OCI-LY1 (cell line): ENCODE data around the gene DOCK4.

ENCODE experiments used
- H2AFZ ChIP-seq: fragments of 200-600 bp; sonication (generic), shearing (Covaris generic); 2 replicates; pipeline ENCODE4 v1.6.0; 2014; ENCODE audit warnings: antibody characterized with exemption, mild to moderate bottlenecking, low read length
- H3F3A ChIP-seq: fragments of 200-600 bp; sonication (generic), shearing (Covaris generic); 2 replicates; pipeline ENCODE4 v1.6.0; 2014; ENCODE audit warnings: mild to moderate bottlenecking, antibody characterized with exemption, low read length, moderate library complexity; ENCODE audit not compliant: insufficient read depth
- H3K27ac ChIP-seq: fragments of 200-600 bp; sonication (generic); 2 replicates; pipeline ENCODE4 v1.5.1; 2014; ENCODE audit warnings: low read length, mixed run types, mild to moderate bottlenecking, low read depth; ENCODE audit not compliant: poor library complexity, severe bottlenecking
- H3K27me3 ChIP-seq: fragments of 200-600 bp; sonication (generic); 2 replicates; pipeline ENCODE4 v1.6.0; 2014; ENCODE audit warnings: antibody characterized with exemption, mild to moderate bottlenecking, low read length, moderate library complexity; ENCODE audit not compliant: insufficient read depth
- H3K36me3 ChIP-seq: fragments of 200-600 bp; sonication (generic); 2 replicates; pipeline ENCODE4 v1.6.1; 2014; ENCODE audit warnings: mild to moderate bottlenecking, antibody characterized with exemption, low read length, moderate library complexity, mixed read lengths; ENCODE audit not compliant: insufficient read depth
- H3K4me1 ChIP-seq: fragments of 200-600 bp; sonication (generic); 2 replicates; pipeline ENCODE4 v1.5.1; 2014; ENCODE audit warnings: mild to moderate bottlenecking, low read length, moderate library complexity; ENCODE audit not compliant: insufficient read depth, severe bottlenecking
- H3K4me2 ChIP-seq: fragments of 200-600 bp; sonication (generic), shearing (Covaris generic); 2 replicates; pipeline ENCODE4 v1.6.1; 2014; ENCODE audit warnings: low read length
- H3K4me3 ChIP-seq: fragments of 200-600 bp; sonication (generic); 2 replicates; pipeline ENCODE4 v1.5.1; 2014; ENCODE audit warnings: low read length, low read depth, mild to moderate bottlenecking, mixed read lengths; ENCODE audit not compliant: poor library complexity, severe bottlenecking
- H3K79me2 ChIP-seq: fragments of 200-600 bp; shearing (Covaris generic); 2 replicates; pipeline ENCODE4 v1.6.1; 2016; ENCODE audit warnings: mixed run types, low read length, mixed read lengths; ENCODE audit not compliant: insufficient read depth
- H3K9ac ChIP-seq: fragments of 200-600 bp; sonication (generic), shearing (Covaris generic); 2 replicates; pipeline ENCODE4 v1.6.1; 2014; ENCODE audit warnings: mild to moderate bottlenecking, low read length, mixed read lengths
- H3K9me2 ChIP-seq: fragments of 200-600 bp; sonication (generic), shearing (Covaris generic); 2 replicates; pipeline ENCODE4 v1.6.1; 2014; ENCODE audit warnings: low read depth, mild to moderate bottlenecking, low read length, mixed read lengths
- H3K9me3 ChIP-seq: fragments of 200-600 bp; shearing (Covaris generic); 2 replicates; pipeline ENCODE4 v1.6.1; 2014; ENCODE audit warnings: low read length, mixed read lengths
- H4K20me1 ChIP-seq: fragments of 200-600 bp; sonication (generic), shearing (Covaris generic); 2 replicates; pipeline ENCODE4 v1.6.0; 2016; ENCODE audit warnings: mild to moderate bottlenecking, low read length; ENCODE audit not compliant: insufficient read depth
- CTCF ChIP-seq: fragments of 200-600 bp; sonication (generic), shearing (Covaris generic); IDR thresholded peaks from 2 replicates; pipeline ENCODE4 v1.5.1; 2017; ENCODE audit warnings: mild to moderate bottlenecking, antibody characterized with exemption, low read length, moderate library complexity, mixed read lengths
- EZH2 ChIP-seq: fragments of 200-600 bp; sonication (generic), shearing (Covaris generic); IDR thresholded peaks from 2 replicates; pipeline ENCODE4 v1.8.0; 2017; ENCODE audit warnings: borderline replicate concordance, mixed run types, mild to moderate bottlenecking, antibody characterized with exemption, low read length, moderate library complexity, mixed read lengths

DOCK4 gene

DNA sequence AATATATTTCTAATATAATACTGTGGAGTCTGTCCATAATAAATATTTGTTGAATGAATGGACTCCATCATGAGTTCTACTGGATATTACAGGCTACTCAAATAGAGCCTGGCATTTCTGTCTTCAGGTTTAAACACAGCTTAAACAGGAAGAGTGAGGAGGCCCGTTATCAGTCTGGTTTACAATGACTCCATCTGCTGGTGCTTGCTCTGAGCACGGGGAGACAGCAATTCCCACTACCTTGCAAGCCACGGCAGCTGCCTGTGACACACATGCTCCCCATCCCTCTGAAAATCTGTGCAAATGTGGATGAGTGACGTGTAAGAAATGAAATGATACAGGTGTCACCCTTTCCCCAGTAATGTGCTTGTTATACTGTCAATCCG lies 350.4 kb downstream of the DOCK4 start:
- H3K4me2 ChIP-seq, result no peak overlapping the region
- no peaks in the 10 kb centered on the region for H3K79me2 ChIP-seq
- H3K27ac ChIP-seq, result no peak overlapping the region

GRCh38 chr7:111855161-111855841 lies 350.9 kb downstream of the DOCK4 start:
- Histone ChIP-seq H2AFZ (no peak overlapping the region), H3K27me3 (0 out of 2 replicates have a peak, but pooled peaks cover 4% of the 10 kb centered on the region), H4K20me1 (no peaks in the 10 kb centered on the region), H3K9me3 (no peaks in the 10 kb centered on the region), H3K79me2 (no peaks in the 10 kb centered on the region), H3F3A (no peaks in the 10 kb centered on the region), H3K9me2 (no peaks in the 10 kb centered on the region), H3K27ac (no peak overlapping the region), H3K9ac (no peak overlapping the region), H3K4me2 (no peak overlapping the region), H3K4me1 (no peaks in the 10 kb centered on the region), H3K36me3 (no peaks in the 10 kb centered on the region), H3K4me3 (no peak overlapping the region)
- TF ChIP-seq CTCF (peak; percentile 72), EZH2 (no peak)

More for the DNA sequence above, 350.4 kb downstream of the DOCK4 start:
- Histone ChIP-seq H3K27me3 (0 out of 2 replicates have a peak, but pooled peaks cover 4% of the 10 kb centered on the region), H3F3A (no peaks in the 10 kb centered on the region), H3K4me1 (no peaks in the 10 kb centered on the region), H3K4me3 (no peak overlapping the region), H2AFZ (no peak overlapping the region), H3K9ac (no peak overlapping the region), H3K36me3 (no peaks in the 10 kb centered on the region), H3K9me2 (no peaks in the 10 kb centered on the region), H4K20me1 (no peaks in the 10 kb centered on the region), H3K9me3 (no peaks in the 10 kb centered on the region)
- no peak for TF ChIP-seq EZH2

DNA sequence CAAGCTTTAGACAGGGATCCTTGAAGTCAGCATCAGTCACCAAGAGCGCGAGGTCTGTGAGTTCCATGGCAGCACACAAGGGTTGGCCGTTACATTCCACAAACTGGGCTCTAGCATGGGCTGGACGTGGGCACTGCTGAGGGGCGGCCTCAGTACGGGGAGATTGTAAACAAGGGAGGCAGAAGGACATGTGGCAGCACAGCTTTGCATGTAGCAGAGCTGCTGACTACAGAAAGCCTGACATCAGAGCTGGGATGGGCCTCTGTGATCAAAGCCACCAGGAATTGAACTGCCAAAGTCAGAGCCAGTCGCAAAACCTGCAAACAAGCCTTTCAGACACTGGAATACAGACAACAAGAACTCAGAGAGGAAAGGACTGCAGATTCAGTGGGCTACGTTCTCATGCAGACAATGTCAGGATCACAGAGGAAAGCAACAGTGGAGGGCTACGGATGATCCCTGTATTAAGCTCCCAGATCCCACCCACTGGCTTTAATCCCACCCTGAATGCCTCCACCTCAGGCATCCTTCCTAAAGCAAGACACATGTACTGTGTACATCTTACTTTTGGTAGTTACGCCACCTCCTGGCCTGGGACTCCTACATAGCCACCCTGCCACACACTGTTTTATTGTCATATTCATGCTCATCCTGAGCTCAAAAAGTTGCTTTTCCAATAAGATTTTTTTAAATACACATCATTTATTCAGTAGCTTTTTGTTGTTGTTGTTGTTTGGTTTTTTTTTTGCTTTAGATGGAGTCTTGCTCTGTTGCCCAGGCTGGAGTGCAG lies 352.8 kb downstream of the DOCK4 start:
- no peak overlapping the region for H3K4me2 ChIP-seq

More for the DNA sequence above, 352.8 kb downstream of the DOCK4 start:
- Histone ChIP-seq H3K9me3 (no peaks in the 10 kb centered on the region), H3K79me2 (no peaks in the 10 kb centered on the region), H3K27me3 (0 out of 2 replicates have a peak, but pooled peaks cover 4% of the 10 kb centered on the region), H4K20me1 (no peaks in the 10 kb centered on the region), H3K4me1 (no peaks in the 10 kb centered on the region), H3F3A (no peaks in the 10 kb centered on the region), H3K36me3 (no peaks in the 10 kb centered on the region), H3K9ac (no peak overlapping the region), H2AFZ (no peak overlapping the region), H3K27ac (no peak overlapping the region), H3K9me2 (no peaks in the 10 kb centered on the region), H3K4me3 (no peak overlapping the region)
- TF ChIP-seq EZH2 (no peak), CTCF (peak; percentile 60)
